NCI-H1930 (cell line): ENCODE results near the gene SLC4A2.

ENCODE experiments used
- DNase-seq, 2 experiments: peaks; one replicate each; lab custom pipeline; 2025; lab: John Stamatoyannopoulos, UW

The SLC4A2 gene

GRCh38 chr7:151116603-151117440, 57.4 kb downstream of the SLC4A2 start:
- no peak for DNase-seq

GRCh38 chr7:151117565-151117964, 58.2 kb downstream of the SLC4A2 start:
- DNase-seq, result no peak

- no peak for DNase-seq
Measured at GRCh38 chr7:151118108-151119054, 59.0 kb downstream of the SLC4A2 start.

- DNase-seq, result no peak
Measured at GRCh38 chr7:151119055-151119415, 59.6 kb downstream of the SLC4A2 start.

GRCh38 chr7:151119902-151120301, 60.5 kb downstream of the SLC4A2 start:
- DNase-seq, result no peak

- DNase-seq, result no peak
Measured at GRCh38 chr7:151120896-151121295, 61.5 kb downstream of the SLC4A2 start.

GRCh38 chr7:151121380-151122170, 62.2 kb downstream of the SLC4A2 start:
- no peak for DNase-seq

GRCh38 chr7:151122276-151122675, 62.9 kb downstream of the SLC4A2 start:
- DNase-seq, result no peak

- DNase-seq, result no peak
Measured at GRCh38 chr7:151122796-151123157, 63.4 kb downstream of the SLC4A2 start.

- no peak for DNase-seq
Measured at GRCh38 chr7:151123158-151123821, 63.9 kb downstream of the SLC4A2 start.

GRCh38 chr7:151123822-151124464, 64.6 kb downstream of the SLC4A2 start:
- peak; percentile 57 to 83 for DNase-seq

GRCh38 chr7:151124481-151124880, 65.1 kb downstream of the SLC4A2 start:
- DNase-seq, result no peak

- no peak for DNase-seq
Measured at GRCh38 chr7:151124899-151125399, 65.6 kb downstream of the SLC4A2 start.

- no peak for DNase-seq
Measured at GRCh38 chr7:151125470-151125845, 66.1 kb downstream of the SLC4A2 start.

- no peak for DNase-seq
Measured at GRCh38 chr7:151125846-151126481, 66.6 kb downstream of the SLC4A2 start.
